IMR-90 (cell line): ENCODE data around the gene LRCH3. TPM values are rescaled to one million over a fixed set of nuclear protein-coding genes. Genes with fewer than 3 reads are reported as not detected.
"Not testable (repeated sequence)": the region's sequence is repeated elsewhere in the genome, so short reads cannot be mapped to it uniquely, and the experiment has no call there.

ENCODE experiments used
- ATAC-seq: fragments of 200-7000 bp; cut with Tn5 transposase; 2 replicates; pipeline ENCODE4 v1.9.1; 2020; ENCODE audit warnings: low read depth, mild to moderate bottlenecking, moderate library complexity
- BruUV-seq: library from RNA; stranded (reverse); fragments of 400-500 nt; replicated peaks from 2 replicates; lab custom pipeline; 2021; lab: Mats Ljungman, UMichigan
- CTCF ChIA-PET: fragments of 300-600 bp; formaldehyde crosslinking; extraction: SDS; loops from one replicate; lab custom pipeline; 2021; ENCODE audit warnings: antibody characterized with exemption; lab: Yijun Ruan, JAX
- POLR2A ChIA-PET: fragments of 300-600 bp; sonication (Branson Sonifier 250); formaldehyde crosslinking; loops from one replicate; lab custom pipeline; 2022; ENCODE audit warnings: antibody characterized with exemption; ENCODE audit not compliant: unreplicated experiment; lab: Charles Lee
- DNase-seq: peaks from one replicate; pipeline ENCODE4 v3.0.0; 2013
- H2AFZ ChIP-seq: replicated peaks from 2 replicates; pipeline ENCODE3; 2013; ENCODE audit warnings: low read length, mild to moderate bottlenecking; ENCODE audit not compliant: poor library complexity
- H2AK5ac ChIP-seq: 2 replicates; pipeline ENCODE4 v1.6.1; 2013; ENCODE audit warnings: low read depth, low read length, inconsistent platforms
- H2AK9ac ChIP-seq: replicated peaks from 2 replicates; pipeline ENCODE3; 2013; ENCODE audit warnings: mild to moderate bottlenecking, low read depth, low read length, moderate library complexity; ENCODE audit not compliant: poor library complexity
- H2BK120ac ChIP-seq: 2 replicates; pipeline ENCODE4 v1.6.1; 2013; ENCODE audit warnings: low read depth, low read length, inconsistent platforms
- H2BK15ac ChIP-seq: 3 replicates; pipeline ENCODE4 v1.6.1; 2013; ENCODE audit warnings: low read depth, low read length, inconsistent platforms
- H2BK20ac ChIP-seq: 2 replicates; pipeline ENCODE4 v1.6.1; 2013; ENCODE audit warnings: low read depth, mild to moderate bottlenecking, inconsistent platforms, low read length, moderate library complexity
- H2BK5ac ChIP-seq: 2 replicates; pipeline ENCODE4 v1.6.1; 2013; ENCODE audit warnings: mild to moderate bottlenecking, low read depth, low read length, inconsistent platforms; ENCODE audit not compliant: poor library complexity, severe bottlenecking
- H3K14ac ChIP-seq: replicated peaks from 2 replicates; pipeline ENCODE4 v1.6.1; 2013; ENCODE audit warnings: low read depth, low read length, inconsistent platforms
- H3K18ac ChIP-seq: 2 replicates; pipeline ENCODE4 v1.6.1; 2013; ENCODE audit warnings: low read depth, low read length, control low read depth
- H3K23ac ChIP-seq: 2 replicates; pipeline ENCODE4 v1.6.1; 2013; ENCODE audit warnings: low read depth, low read length, inconsistent platforms
- H3K27ac ChIP-seq: 2 replicates; pipeline ENCODE4 v1.5.1; 2013; ENCODE audit warnings: mild to moderate bottlenecking, control low read depth, low read length; ENCODE audit not compliant: insufficient read depth
- H3K27me3 ChIP-seq: 2 replicates; pipeline ENCODE4 v1.6.1; 2013; ENCODE audit warnings: low read length; ENCODE audit not compliant: control insufficient read depth, insufficient read depth
- H3K36me3 ChIP-seq: 2 replicates; pipeline ENCODE4 v1.6.1; 2013; ENCODE audit warnings: low read length, mixed read lengths; ENCODE audit not compliant: control insufficient read depth, insufficient read depth
- H3K4ac ChIP-seq: 2 replicates; pipeline ENCODE4 v1.6.1; 2013; ENCODE audit warnings: low read depth, low read length, inconsistent platforms
- H3K4me1 ChIP-seq: 2 replicates; pipeline ENCODE4 v1.6.1; 2013; ENCODE audit warnings: low read length, mixed read lengths; ENCODE audit not compliant: control insufficient read depth, insufficient read depth
- H3K4me2 ChIP-seq: 2 replicates; pipeline ENCODE4 v1.6.1; 2013; ENCODE audit warnings: low read depth, mild to moderate bottlenecking, control low read depth, low read length, moderate library complexity
- H3K4me3 ChIP-seq: 2 replicates; pipeline ENCODE4 v1.5.1; 2013; ENCODE audit warnings: low read depth, mild to moderate bottlenecking, control low read depth, low read length, moderate library complexity; ENCODE audit not compliant: insufficient read depth
- H3K56ac ChIP-seq: 2 replicates; pipeline ENCODE4 v1.6.1; 2013; ENCODE audit warnings: low read length, inconsistent platforms; ENCODE audit not compliant: insufficient read depth; ENCODE audit errors: extremely low read depth
- H3K79me1 ChIP-seq, 2 experiments: 2 replicates each; pipeline ENCODE4 v1.6.1; 2013; ENCODE audit warnings: low read length in 2 of 2, inconsistent platforms in 1 of 2, low read depth in 1 of 2
- H3K9ac ChIP-seq: 2 replicates; pipeline ENCODE4 v1.6.1; 2013; ENCODE audit warnings: low read depth, low read length, control low read depth
- H3K9me1 ChIP-seq: 2 replicates; pipeline ENCODE4 v1.6.1; 2013; ENCODE audit warnings: low read length, inconsistent platforms; ENCODE audit not compliant: insufficient read depth
- H3K9me3 ChIP-seq: 2 replicates; pipeline ENCODE4 v1.6.1; 2013; ENCODE audit warnings: low read length; ENCODE audit not compliant: control insufficient read depth, insufficient read depth
- H4K20me1 ChIP-seq: 2 replicates; pipeline ENCODE4 v1.6.1; 2013; ENCODE audit warnings: low read length, inconsistent platforms; ENCODE audit not compliant: insufficient read depth
- H4K5ac ChIP-seq: 2 replicates; pipeline ENCODE4 v1.6.1; 2013; ENCODE audit warnings: mild to moderate bottlenecking, low read depth, low read length, control low read depth
- H4K8ac ChIP-seq, 2 experiments: 2 replicates each; pipeline ENCODE4 v1.6.1; 2013; ENCODE audit warnings: low read depth in 2 of 2, low read length in 2 of 2, control low read depth in 1 of 2, inconsistent platforms in 1 of 2
- H4K91ac ChIP-seq: 2 replicates; pipeline ENCODE4 v1.6.1; 2013; ENCODE audit warnings: low read depth, low read length, inconsistent platforms; ENCODE audit not compliant: insufficient read depth
- BHLHE40 ChIP-seq: fragments of 150-350 bp; IDR thresholded peaks from 2 replicates; pipeline ENCODE4 v1.6.1; 2016; ENCODE audit warnings: mild to moderate bottlenecking, low read depth, low read length
- FOS ChIP-seq: fragments of 150-350 bp; IDR thresholded peaks from 2 replicates; pipeline ENCODE4 v1.6.1; 2016; ENCODE audit warnings: low read depth, low read length
- WGBS, 2 experiments: methylation state at CpG; one replicate each; pipeline versions ENCODE4 v1.1.5 to v1.1.7; 2013; ENCODE audit warnings: missing lambda C conversion rate in 2 of 2; ENCODE audit not compliant: insufficient read length in 1 of 2; ENCODE audit errors: extremely low coverage in 2 of 2; 5-methylcytosine and 5-hydroxymethylcytosine counted together
- dilution Hi-C: fragments of 300-500 bp; cut with HindIII; formaldehyde crosslinking; loops from one replicate; pipeline ENCODE4 v1.14.3; 2018; ENCODE audit warnings: low sequenced_read_pairs; ENCODE audit not compliant: unreplicated experiment
- in situ Hi-C: fragments of 300-500 bp; cut with MboI; formaldehyde crosslinking; loops from 3 replicates; pipeline ENCODE4 v1.14.3; 2019; ENCODE audit warnings: low sequenced_read_pairs, inconsistent platforms, mixed read lengths
- intact Hi-C: fragments of 100-400 bp; cut with micrococcal nuclease; formaldehyde crosslinking; loops from 2 replicates; pipeline ENCODE4 v1.10.0; 2022
- polyA plus RNA-seq, 3 experiments: library from polyadenylated mRNA; depleted of rRNA; stranded (reverse); fragments of >200 nt; gene quantifications; 2 replicates each; pipeline ENCODE4 v1.2.3, GENCODE V29; 2012; ENCODE audit warnings: low replicate concordance in 1 of 3
- total RNA-seq: library from RNA; depleted of rRNA; stranded (reverse); fragments of >200 nt; gene quantifications from 2 replicates; pipeline ENCODE4 v1.2.3, GENCODE V29; 2012

LRCH3 gene
- total and polyA plus RNA-seq, 2 of the 4 experiments (the other 2 are of a cell fraction), result 28.5 to 40.5 TPM

GRCh38 chr3:197908550-197908949, 117.5 kb downstream of the LRCH3 start:
- H3K9me3 ChIP-seq, H4K91ac ChIP-seq, H2AK5ac ChIP-seq, H3K27ac ChIP-seq, H3K4me1 ChIP-seq, H3K23ac ChIP-seq, H3K4me3 ChIP-seq, H2BK15ac ChIP-seq, H4K8ac ChIP-seq, H3K27me3 ChIP-seq, POLR2A ChIA-PET, ATAC-seq, H3K9ac ChIP-seq, H2BK5ac ChIP-seq, BruUV-seq, H3K4ac ChIP-seq, dilution Hi-C loops, H3K4me2 ChIP-seq, CTCF ChIA-PET, H2BK20ac ChIP-seq, H3K56ac ChIP-seq, H3K36me3 ChIP-seq, H4K20me1 ChIP-seq, H2AK9ac ChIP-seq, H4K5ac ChIP-seq, H3K14ac ChIP-seq, H3K9me1 ChIP-seq, H3K18ac ChIP-seq, H2AFZ ChIP-seq, H2BK120ac ChIP-seq, H3K79me1 ChIP-seq: not testable (repeated sequence)
- in situ Hi-C loops, result loop anchor here (5.0 kb wide), 1 partner anchor 39 kb away; no protein-coding TSS in a partner anchor
- no CpG with 5 or more reads among the region's 2 CpGs for WGBS, 2 experiments
- peak; percentile 77 for DNase-seq
- TF ChIP-seq FOS (peak; percentile 33; the same call in 1 of the 2 replicates), BHLHE40 (0 out of 2 replicates have a peak, but pooled peaks have one; percentile 7)
- intact Hi-C loops, result loop anchor here (10.0 kb wide), 1 partner anchor 176 kb away; no protein-coding TSS in a partner anchor
